ENCODE data around the gene MYMX. TPM values are rescaled to one million over a fixed set of nuclear protein-coding genes. Genes with fewer than 3 reads are reported as not detected.

MYMX gene
- total and polyA plus RNA-seq, 2 of the 4 experiments (the other 2 are of a cell fraction): not detected

DNA sequence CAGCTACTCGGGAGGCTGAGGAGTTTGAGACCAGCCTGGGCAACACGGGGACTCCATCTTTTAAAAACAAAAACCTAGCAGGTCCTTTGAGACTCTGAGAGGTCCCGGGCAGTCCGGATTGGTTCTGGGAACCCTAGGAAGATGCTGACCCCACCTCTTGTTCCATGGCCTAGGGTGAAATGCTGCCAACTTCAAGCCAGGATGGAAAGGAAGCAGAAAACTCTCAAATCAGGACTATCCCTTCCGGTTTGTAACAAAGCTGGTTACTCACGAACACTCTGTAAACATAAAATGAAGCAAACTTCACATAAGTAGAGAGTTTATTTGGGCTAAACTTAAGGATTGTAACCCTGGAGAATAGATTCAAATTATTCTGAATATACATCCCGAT is 30.1 kb upstream of the MYMX start:
- H2BK5ac ChIP-seq (ENCODE audit: low read depth, low read length, poor library complexity, severe bottlenecking): no peak overlapping the region
- no peak overlapping the region for H4K91ac ChIP-seq (ENCODE audit: insufficient read depth, low read depth, low read length)
- no peak overlapping the region for H3K4me2 ChIP-seq (ENCODE audit: low read depth, low read length)
- H4K5ac ChIP-seq (ENCODE audit: low read depth, low read length): no peak overlapping the region
- H3K9ac ChIP-seq (ENCODE audit: low read depth, low read length): no peak overlapping the region
- no peaks in the 10 kb centered on the region for H3K36me3 ChIP-seq (ENCODE audit: control insufficient read depth, insufficient read depth, low read length)
- peaks cover 29% of the 10 kb centered on the region for H3K27me3 ChIP-seq (ENCODE audit: control insufficient read depth, insufficient read depth, low read length)
- CTCF ChIA-PET: interaction anchor here (0.6 kb wide), 2 partner anchors 10 to 30 kb away, joined by 3 to 9 read pairs; no protein-coding TSS in a partner anchor
- H4K20me1 ChIP-seq (ENCODE audit: insufficient read depth, low read length): no peaks in the 10 kb centered on the region
- no peaks in the 10 kb centered on the region for H3K79me1 ChIP-seq (ENCODE audit: low read depth in 1 of 2, low read length in 2 of 2)
- H2AFZ ChIP-seq (replicated peaks; ENCODE audit: low read length, poor library complexity): no peak overlapping the region
- no peak overlapping the region for H3K27ac ChIP-seq (ENCODE audit: insufficient read depth, low read length)
- BruUV-seq (replicated peaks): no TSS peak
- H2BK120ac ChIP-seq (ENCODE audit: low read depth, low read length): no peak overlapping the region
- TF ChIP-seq NFE2L2 (IDR thresholded peaks at IDR 0.05; ENCODE audit: low read depth, low read length) (no peak), MAFK (IDR thresholded peaks at IDR 0.05; ENCODE audit: low read depth, low read length) (no peak), MXI1 (IDR thresholded peaks at IDR 0.05; ENCODE audit: borderline replicate concordance, low read depth, low read length) (no peak), RFX5 (IDR thresholded peaks at IDR 0.05; ENCODE audit: low read depth, low read length) (no peak), RAD21 (IDR thresholded peaks at IDR 0.05; ENCODE audit: low read length) (no peak), BHLHE40 (IDR thresholded peaks at IDR 0.05; ENCODE audit: low read depth, low read length) (no peak), SMC3 (IDR thresholded peaks at IDR 0.05; ENCODE audit: low read depth, low read length) (no peak), CHD1 (IDR thresholded peaks at IDR 0.05; ENCODE audit: low read depth, low read length) (no peak), RCOR1 (IDR thresholded peaks at IDR 0.05; ENCODE audit: insufficient replicate concordance, low read length) (no peak), CEBPB (IDR thresholded peaks at IDR 0.05; ENCODE audit: low read depth, low read length) (no peak), MAZ (IDR thresholded peaks at IDR 0.05; ENCODE audit: borderline replicate concordance, low read depth, low read length) (no peak), POLR2A (IDR thresholded peaks at IDR 0.05; ENCODE audit: low read depth, low read length) (no peak), FOS (IDR thresholded peaks at IDR 0.05; ENCODE audit: low read depth, low read length) (no peak)
- TF ChIP-seq, protein P1, sequence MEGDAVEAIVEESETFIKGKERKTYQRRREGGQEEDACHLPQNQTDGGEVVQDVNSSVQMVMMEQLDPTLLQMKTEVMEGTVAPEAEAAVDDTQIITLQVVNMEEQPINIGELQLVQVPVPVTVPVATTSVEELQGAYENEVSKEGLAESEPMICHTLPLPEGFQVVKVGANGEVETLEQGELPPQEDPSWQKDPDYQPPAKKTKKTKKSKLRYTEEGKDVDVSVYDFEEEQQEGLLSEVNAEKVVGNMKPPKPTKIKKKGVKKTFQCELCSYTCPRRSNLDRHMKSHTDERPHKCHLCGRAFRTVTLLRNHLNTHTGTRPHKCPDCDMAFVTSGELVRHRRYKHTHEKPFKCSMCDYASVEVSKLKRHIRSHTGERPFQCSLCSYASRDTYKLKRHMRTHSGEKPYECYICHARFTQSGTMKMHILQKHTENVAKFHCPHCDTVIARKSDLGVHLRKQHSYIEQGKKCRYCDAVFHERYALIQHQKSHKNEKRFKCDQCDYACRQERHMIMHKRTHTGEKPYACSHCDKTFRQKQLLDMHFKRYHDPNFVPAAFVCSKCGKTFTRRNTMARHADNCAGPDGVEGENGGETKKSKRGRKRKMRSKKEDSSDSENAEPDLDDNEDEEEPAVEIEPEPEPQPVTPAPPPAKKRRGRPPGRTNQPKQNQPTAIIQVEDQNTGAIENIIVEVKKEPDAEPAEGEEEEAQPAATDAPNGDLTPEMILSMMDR (conservative IDR thresholded peaks at IDR 0.05; ENCODE audit: low read depth, low read length): no peak
- TF ChIP-seq, protein P2, sequence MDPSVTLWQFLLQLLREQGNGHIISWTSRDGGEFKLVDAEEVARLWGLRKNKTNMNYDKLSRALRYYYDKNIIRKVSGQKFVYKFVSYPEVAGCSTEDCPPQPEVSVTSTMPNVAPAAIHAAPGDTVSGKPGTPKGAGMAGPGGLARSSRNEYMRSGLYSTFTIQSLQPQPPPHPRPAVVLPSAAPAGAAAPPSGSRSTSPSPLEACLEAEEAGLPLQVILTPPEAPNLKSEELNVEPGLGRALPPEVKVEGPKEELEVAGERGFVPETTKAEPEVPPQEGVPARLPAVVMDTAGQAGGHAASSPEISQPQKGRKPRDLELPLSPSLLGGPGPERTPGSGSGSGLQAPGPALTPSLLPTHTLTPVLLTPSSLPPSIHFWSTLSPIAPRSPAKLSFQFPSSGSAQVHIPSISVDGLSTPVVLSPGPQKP (IDR thresholded peaks at IDR 0.05; ENCODE audit: borderline replicate concordance, low read depth, low read length): no peak
- TF ChIP-seq, protein P3, sequence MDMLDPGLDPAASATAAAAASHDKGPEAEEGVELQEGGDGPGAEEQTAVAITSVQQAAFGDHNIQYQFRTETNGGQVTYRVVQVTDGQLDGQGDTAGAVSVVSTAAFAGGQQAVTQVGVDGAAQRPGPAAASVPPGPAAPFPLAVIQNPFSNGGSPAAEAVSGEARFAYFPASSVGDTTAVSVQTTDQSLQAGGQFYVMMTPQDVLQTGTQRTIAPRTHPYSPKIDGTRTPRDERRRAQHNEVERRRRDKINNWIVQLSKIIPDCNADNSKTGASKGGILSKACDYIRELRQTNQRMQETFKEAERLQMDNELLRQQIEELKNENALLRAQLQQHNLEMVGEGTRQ (IDR thresholded peaks at IDR 0.05; ENCODE audit: low read depth, low read length): no peak
- H3K18ac ChIP-seq (ENCODE audit: low read depth, low read length): no peak overlapping the region
- H2BK15ac ChIP-seq (ENCODE audit: low read depth, low read length): no peak overlapping the region
- no peak overlapping the region for H3K56ac ChIP-seq (ENCODE audit: extremely low read depth, insufficient read depth, low read length)
- H2AK9ac ChIP-seq (replicated peaks; ENCODE audit: low read depth, low read length, poor library complexity): no peak overlapping the region
- H3K4me3 ChIP-seq (ENCODE audit: insufficient read depth, low read depth, low read length): no peak overlapping the region
- no peak overlapping the region for H3K23ac ChIP-seq (ENCODE audit: low read depth, low read length)
- POLR2A ChIA-PET (ENCODE audit: unreplicated experiment): no interaction called here
- 100% methylated on average over 2 of the region's 7 CpGs; no CpG with 5 or more reads in 1 of the 2 experiments for WGBS, 2 experiments (ENCODE audit: extremely low coverage in 2 of 2, insufficient read length in 1 of 2)
- no peak for DNase-seq
- no peaks in the 10 kb centered on the region for H3K9me3 ChIP-seq (ENCODE audit: control insufficient read depth, insufficient read depth, low read length)
- H3K4ac ChIP-seq (ENCODE audit: low read depth, low read length): no peak overlapping the region
- no peaks in the 10 kb centered on the region for H3K4me1 ChIP-seq (ENCODE audit: control insufficient read depth, insufficient read depth, low read length)
- no peak overlapping the region for H2BK20ac ChIP-seq (ENCODE audit: low read depth, low read length)
- no peak overlapping the region for H3K14ac ChIP-seq (replicated peaks; ENCODE audit: low read depth, low read length)
- intact Hi-C loops (cut with micrococcal nuclease): no loop called here
- ATAC-seq (ENCODE audit: low read depth): no peak
- H3K9me1 ChIP-seq (ENCODE audit: insufficient read depth, low read length): no peaks in the 10 kb centered on the region
- in situ Hi-C loops (cut with MboI; ENCODE audit: low sequenced_read_pairs): no loop called here
- no peak overlapping the region for H4K8ac ChIP-seq (ENCODE audit: low read depth in 2 of 2, low read length in 2 of 2)
- no peak overlapping the region for H2AK5ac ChIP-seq (ENCODE audit: low read depth, low read length)
- dilution Hi-C loops (cut with HindIII; ENCODE audit: low sequenced_read_pairs, unreplicated experiment): no loop called here

Measured in IMR-90 (cell line).